Ishikawa (cell line): Measurements from ENCODE around the gene PRPF31.

Experiments used
- CEBPB ChIP-seq: IDR thresholded peaks from 2 replicates; pipeline ENCODE4 v1.6.1; 2012
- CREB1 ChIP-seq: IDR thresholded peaks from 2 replicates; pipeline ENCODE4 v1.6.1; 2012; ENCODE audit warnings: low read depth
- EGR1 ChIP-seq: IDR thresholded peaks from 2 replicates; pipeline ENCODE4 v1.6.1; 2012
- EP300 ChIP-seq: IDR thresholded peaks from 2 replicates; pipeline ENCODE4 v1.6.1; 2012; ENCODE audit warnings: borderline replicate concordance
- FOXM1 ChIP-seq: IDR thresholded peaks from 2 replicates; pipeline ENCODE4 v1.6.1; 2012; ENCODE audit warnings: low read depth, borderline replicate concordance
- NFIC ChIP-seq: IDR thresholded peaks from 2 replicates; pipeline ENCODE4 v1.6.1; 2012
- RAD21 ChIP-seq: IDR thresholded peaks from 2 replicates; pipeline ENCODE4 v1.6.1; 2012; ENCODE audit warnings: low read depth
- TAF1 ChIP-seq: IDR thresholded peaks from 2 replicates; pipeline ENCODE4 v1.6.1; 2012; ENCODE audit warnings: low read depth, mild to moderate bottlenecking
- TCF12 ChIP-seq: IDR thresholded peaks from 2 replicates; pipeline ENCODE4 v1.6.1; 2012; ENCODE audit warnings: low read depth
- TEAD4 ChIP-seq: IDR thresholded peaks from 2 replicates; pipeline ENCODE4 v1.6.1; 2012
- YY1 ChIP-seq: IDR thresholded peaks from 2 replicates; pipeline ENCODE4 v1.6.1; 2012; ENCODE audit warnings: low read depth
- ZBTB7A ChIP-seq: IDR thresholded peaks from 2 replicates; pipeline ENCODE4 v1.6.1; 2012; ENCODE audit warnings: low read depth
- TF ChIP-seq, protein P1 (sequence below): IDR thresholded peaks from 2 replicates; pipeline ENCODE4 v1.6.1; 2012
- TF ChIP-seq, protein P2 (sequence below): IDR thresholded peaks from 2 replicates; pipeline ENCODE4 v1.6.1; 2012
- TF ChIP-seq, protein P3 (sequence below): IDR thresholded peaks from 2 replicates; pipeline ENCODE4 v1.6.1; 2012; ENCODE audit warnings: low read depth, mild to moderate bottlenecking

Gene PRPF31

DNA sequence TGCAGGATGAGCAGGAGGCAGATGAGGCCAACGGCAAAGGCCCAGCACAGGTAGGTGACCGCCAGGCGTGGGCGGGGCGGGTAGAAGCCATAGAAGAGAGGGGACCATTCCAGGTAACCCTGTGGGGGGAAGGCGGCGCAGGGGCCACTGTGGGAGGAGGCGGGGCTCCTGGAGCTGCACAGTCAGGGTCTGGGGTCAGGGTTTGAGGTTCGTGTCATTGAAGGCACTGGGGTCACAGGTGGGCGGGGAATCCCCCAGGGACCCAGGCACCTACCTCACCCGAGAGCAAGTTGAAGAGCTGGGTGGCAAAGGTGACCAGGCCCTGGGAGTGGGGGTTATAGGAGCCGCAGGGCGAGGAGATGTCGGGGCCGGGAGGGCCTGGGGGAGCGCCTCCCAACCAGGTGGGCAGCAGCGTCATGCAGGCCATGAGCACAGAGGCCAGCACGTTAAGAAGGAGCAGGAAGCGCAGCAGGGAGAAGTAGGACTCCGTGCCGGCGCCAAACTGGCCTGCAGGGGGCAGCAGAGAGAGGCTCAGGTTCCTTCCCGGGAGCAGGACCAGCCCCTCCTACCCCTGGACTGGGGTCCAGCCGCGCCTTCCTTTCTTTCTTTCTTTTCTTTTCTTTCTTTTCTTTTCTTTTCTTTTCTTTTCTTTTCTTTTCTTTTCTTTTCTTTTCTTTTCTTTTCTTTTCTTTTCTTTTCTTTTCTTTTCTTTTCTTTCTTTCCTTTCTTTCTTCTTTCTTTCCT, 52.8 kb downstream of the PRPF31 start:
- TF ChIP-seq RAD21 (peak; percentile 62), CREB1 (no peak), NFIC (no peak)
- TF ChIP-seq, protein P1, sequence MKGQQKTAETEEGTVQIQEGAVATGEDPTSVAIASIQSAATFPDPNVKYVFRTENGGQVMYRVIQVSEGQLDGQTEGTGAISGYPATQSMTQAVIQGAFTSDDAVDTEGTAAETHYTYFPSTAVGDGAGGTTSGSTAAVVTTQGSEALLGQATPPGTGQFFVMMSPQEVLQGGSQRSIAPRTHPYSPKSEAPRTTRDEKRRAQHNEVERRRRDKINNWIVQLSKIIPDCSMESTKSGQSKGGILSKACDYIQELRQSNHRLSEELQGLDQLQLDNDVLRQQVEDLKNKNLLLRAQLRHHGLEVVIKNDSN, result no peak

DNA sequence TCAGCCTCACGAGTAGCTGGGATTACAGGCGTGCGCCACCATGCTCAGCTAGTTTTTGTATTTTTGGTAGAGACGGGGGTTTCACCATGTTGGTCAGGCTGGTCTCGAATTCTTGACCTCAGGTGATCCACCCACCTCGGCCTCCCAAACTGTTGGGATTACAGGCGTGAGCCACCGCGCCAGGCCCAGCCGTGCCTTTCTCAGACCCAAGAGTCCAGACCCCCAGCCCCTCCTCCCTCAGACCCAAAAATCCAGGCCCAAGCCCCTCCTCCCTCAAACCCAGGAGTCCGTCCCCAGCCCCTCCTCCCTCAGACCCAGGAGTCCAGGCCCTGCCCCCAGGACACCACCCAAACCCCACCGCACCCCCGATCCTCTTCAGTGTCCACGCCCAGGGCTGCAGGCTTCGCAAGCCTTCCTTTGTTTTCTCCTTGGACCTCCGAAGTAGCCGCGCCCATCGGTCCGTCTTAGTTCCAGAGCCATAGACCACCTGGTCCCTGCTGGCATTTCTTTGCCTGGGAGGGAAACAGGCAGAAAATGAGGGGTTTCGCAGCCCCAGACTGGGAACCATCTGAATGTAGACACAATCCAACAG, 53.7 kb downstream of the PRPF31 start:
- TF ChIP-seq TCF12 (no peak), ZBTB7A (no peak), TEAD4 (no peak), TAF1 (no peak), NFIC (no peak), RAD21 (no peak)
- TF ChIP-seq, protein P1, result no peak
- TF ChIP-seq, protein P2, sequence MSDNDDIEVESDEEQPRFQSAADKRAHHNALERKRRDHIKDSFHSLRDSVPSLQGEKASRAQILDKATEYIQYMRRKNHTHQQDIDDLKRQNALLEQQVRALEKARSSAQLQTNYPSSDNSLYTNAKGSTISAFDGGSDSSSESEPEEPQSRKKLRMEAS, result no peak

DNA sequence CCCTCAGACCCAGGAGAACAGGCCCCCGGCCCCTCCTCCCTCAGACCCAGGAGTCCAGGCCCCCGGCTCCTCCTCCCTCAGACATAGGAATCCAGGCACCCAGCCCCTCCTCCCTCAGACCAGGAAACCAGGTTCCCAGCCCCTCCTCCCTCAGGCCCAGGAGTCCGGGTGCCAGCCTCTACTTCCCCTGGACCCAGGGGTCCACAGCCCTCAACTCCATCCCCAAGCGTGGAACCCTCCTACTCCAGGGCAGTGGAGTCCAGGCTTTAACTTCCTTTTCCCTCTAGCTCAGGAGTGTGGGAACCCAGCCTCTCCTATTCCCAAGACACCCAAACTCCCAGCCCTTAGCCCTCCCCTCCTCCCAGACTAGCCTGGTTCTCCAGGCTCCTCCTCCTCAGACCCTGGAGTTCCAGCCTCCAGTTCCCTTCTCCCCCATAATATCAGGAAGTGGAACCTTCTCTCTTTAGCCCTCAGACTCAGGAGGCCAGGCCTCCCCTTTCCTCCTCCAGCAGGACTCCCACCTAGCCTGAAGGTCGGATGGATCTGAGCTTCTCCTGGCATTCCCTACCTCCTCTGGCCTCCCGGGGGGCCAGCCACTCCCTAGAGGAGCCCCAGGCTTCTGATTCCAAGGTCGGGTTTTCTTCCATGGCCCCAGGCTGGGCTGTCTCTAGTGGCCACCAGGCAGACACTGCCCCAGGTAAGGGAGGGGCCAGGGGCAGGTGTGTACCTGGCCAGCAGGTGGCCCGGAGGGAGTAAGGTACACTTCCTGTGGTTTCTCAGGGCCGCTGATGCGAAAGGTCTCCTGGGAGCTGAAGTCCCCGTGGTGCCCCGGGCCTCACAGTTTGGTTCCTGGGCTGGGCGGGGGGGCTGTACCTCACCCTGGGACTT, 57.2 kb downstream of the PRPF31 start, which contains the start of gene TMC4:
TSS of gene TMC4 (minus strand) at position 690 of the 888 bp plus-strand sequence. CDS start at position 647, 43 bp downstream.
- TF ChIP-seq EGR1 (no peak), CREB1 (0 out of 2 replicates have a peak, but pooled peaks have one; percentile 32), YY1 (0 out of 2 replicates have a peak, but pooled peaks have one; percentile 60), EP300 (0 out of 2 replicates have a peak, but pooled peaks have one; percentile 10), NFIC (no peak), TCF12 (peak; percentile 49; the same call in 1 of the 2 replicates), CEBPB (no peak), TAF1 (no peak)
- TF ChIP-seq, protein P1, result peak; percentile 41; the same call in 1 of the 2 replicates
- TF ChIP-seq, protein P2, result peak; percentile 47; the same call in 1 of the 2 replicates
- TF ChIP-seq, protein P3, sequence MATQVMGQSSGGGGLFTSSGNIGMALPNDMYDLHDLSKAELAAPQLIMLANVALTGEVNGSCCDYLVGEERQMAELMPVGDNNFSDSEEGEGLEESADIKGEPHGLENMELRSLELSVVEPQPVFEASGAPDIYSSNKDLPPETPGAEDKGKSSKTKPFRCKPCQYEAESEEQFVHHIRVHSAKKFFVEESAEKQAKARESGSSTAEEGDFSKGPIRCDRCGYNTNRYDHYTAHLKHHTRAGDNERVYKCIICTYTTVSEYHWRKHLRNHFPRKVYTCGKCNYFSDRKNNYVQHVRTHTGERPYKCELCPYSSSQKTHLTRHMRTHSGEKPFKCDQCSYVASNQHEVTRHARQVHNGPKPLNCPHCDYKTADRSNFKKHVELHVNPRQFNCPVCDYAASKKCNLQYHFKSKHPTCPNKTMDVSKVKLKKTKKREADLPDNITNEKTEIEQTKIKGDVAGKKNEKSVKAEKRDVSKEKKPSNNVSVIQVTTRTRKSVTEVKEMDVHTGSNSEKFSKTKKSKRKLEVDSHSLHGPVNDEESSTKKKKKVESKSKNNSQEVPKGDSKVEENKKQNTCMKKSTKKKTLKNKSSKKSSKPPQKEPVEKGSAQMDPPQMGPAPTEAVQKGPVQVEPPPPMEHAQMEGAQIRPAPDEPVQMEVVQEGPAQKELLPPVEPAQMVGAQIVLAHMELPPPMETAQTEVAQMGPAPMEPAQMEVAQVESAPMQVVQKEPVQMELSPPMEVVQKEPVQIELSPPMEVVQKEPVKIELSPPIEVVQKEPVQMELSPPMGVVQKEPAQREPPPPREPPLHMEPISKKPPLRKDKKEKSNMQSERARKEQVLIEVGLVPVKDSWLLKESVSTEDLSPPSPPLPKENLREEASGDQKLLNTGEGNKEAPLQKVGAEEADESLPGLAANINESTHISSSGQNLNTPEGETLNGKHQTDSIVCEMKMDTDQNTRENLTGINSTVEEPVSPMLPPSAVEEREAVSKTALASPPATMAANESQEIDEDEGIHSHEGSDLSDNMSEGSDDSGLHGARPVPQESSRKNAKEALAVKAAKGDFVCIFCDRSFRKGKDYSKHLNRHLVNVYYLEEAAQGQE, result no peak

DNA sequence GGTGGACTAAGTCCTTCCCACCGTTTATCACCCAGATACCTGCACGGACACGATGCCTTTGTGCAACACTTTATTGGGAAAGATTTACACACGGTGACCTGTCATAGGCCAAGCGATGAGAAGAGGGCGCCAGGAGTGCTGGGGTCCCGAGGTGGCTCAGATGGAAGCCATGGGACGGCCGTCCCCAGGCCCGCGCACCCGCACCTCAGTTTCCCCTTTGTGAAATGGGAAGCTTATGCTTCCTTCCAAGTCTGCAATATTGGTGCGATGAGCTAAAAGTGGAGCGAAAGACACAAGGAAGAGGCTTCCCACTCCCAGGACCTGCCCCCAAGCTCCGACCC, 57.8 kb downstream of the PRPF31 start:
- TF ChIP-seq FOXM1 (no peak), CEBPB (no peak), TCF12 (no peak), RAD21 (no peak), CREB1 (no peak), EP300 (no peak), TAF1 (no peak), TEAD4 (no peak), YY1 (no peak), EGR1 (no peak), ZBTB7A (no peak), NFIC (no peak)
- TF ChIP-seq, protein P1, result no peak
- TF ChIP-seq, protein P3, result no peak
- TF ChIP-seq, protein P2, result no peak
